Parathyroid adenoma (tissue), 2 donors: ENCODE data around the gene B9D1.
A peak's percentile ranks its signal among the peaks of the same experiment; 100 is the strongest.

ENCODE experiments used
- H2AFZ ChIP-seq: fragments of 300-600 bp; sonication (generic); one replicate; pipeline ENCODE4 v1.7.0; 2017; ENCODE audit warnings: antibody characterized with exemption, mild to moderate bottlenecking
- H3K27ac ChIP-seq: fragments of 300-600 bp; sonication (generic); one replicate; pipeline ENCODE4 v1.7.0; 2017
- H3K27me3 ChIP-seq: fragments of 300-600 bp; sonication (generic); one replicate; pipeline ENCODE4 v1.7.0; 2017; ENCODE audit warnings: low read length; ENCODE audit not compliant: control insufficient read depth, insufficient read depth
- H3K36me3 ChIP-seq: fragments of 300-600 bp; sonication (generic); one replicate; pipeline ENCODE4 v1.7.0; 2017; ENCODE audit warnings: low read length; ENCODE audit not compliant: control insufficient read depth, insufficient read depth
- H3K4me1 ChIP-seq: fragments of 300-600 bp; sonication (generic); one replicate; pipeline ENCODE4 v1.7.0; 2017; ENCODE audit warnings: control low read depth
- H3K4me2 ChIP-seq: fragments of 300-600 bp; sonication (generic); one replicate; pipeline ENCODE4 v1.7.0; 2017; ENCODE audit warnings: low read length
- H3K4me3 ChIP-seq: fragments of 300-600 bp; sonication (generic); one replicate; pipeline ENCODE4 v1.7.0; 2017; ENCODE audit warnings: low read depth, low read length
- H3K79me2 ChIP-seq: fragments of 300-600 bp; sonication (generic); one replicate; pipeline ENCODE4 v1.7.0; 2017; ENCODE audit warnings: control low read depth
- H3K9ac ChIP-seq: fragments of 300-600 bp; sonication (generic); one replicate; pipeline ENCODE4 v1.7.0; 2017; ENCODE audit warnings: mild to moderate bottlenecking
- H3K9me3 ChIP-seq: fragments of 300-600 bp; sonication (generic); one replicate; pipeline ENCODE4 v1.7.0; 2017; ENCODE audit warnings: low read length; ENCODE audit not compliant: control insufficient read depth
- TF ChIP-seq, protein P1 (sequence below): fragments of 300-600 bp; sonication (generic); IDR thresholded peaks from one replicate; pipeline ENCODE4 v1.7.0; 2017; ENCODE audit warnings: antibody characterized with exemption, mild to moderate bottlenecking
- donor health status: primary hyperparathyroidism.

B9D1 gene

DNA sequence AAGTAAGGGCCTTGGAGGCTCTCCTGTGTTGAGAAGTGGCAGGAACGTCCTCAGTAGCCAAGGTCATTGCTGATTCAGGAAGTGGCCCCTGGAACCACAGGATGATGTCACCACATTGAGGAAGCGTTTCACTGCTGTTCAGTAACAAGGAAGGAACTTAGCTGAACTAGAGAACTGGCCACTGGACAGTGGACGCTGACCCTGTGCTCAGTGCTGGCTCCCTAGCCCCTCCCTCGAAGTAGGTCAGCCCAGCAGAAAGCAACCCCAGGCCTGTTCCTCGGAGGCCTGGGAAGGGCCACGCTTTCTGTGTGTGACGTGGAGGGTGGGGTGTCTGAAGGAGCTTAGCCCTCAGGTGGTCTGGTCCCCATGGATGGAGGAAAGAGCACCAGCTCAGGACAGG lies 58.3 kb downstream of the B9D1 start:
- Histone ChIP-seq H3K27ac (peak overlapping the region; percentile 95), H3K4me3 (no peak overlapping the region), H3K36me3 (no peaks in the 10 kb centered on the region), H3K4me1 (peaks cover 55% of the 10 kb centered on the region), H3K4me2 (no peak overlapping the region), H3K27me3 (no peaks in the 10 kb centered on the region), H3K9ac (no peak overlapping the region), H2AFZ (peak overlapping the region; percentile 13), H3K9me3 (no peaks in the 10 kb centered on the region), H3K79me2 (peaks cover 28% of the 10 kb centered on the region)
- TF ChIP-seq, protein P1, sequence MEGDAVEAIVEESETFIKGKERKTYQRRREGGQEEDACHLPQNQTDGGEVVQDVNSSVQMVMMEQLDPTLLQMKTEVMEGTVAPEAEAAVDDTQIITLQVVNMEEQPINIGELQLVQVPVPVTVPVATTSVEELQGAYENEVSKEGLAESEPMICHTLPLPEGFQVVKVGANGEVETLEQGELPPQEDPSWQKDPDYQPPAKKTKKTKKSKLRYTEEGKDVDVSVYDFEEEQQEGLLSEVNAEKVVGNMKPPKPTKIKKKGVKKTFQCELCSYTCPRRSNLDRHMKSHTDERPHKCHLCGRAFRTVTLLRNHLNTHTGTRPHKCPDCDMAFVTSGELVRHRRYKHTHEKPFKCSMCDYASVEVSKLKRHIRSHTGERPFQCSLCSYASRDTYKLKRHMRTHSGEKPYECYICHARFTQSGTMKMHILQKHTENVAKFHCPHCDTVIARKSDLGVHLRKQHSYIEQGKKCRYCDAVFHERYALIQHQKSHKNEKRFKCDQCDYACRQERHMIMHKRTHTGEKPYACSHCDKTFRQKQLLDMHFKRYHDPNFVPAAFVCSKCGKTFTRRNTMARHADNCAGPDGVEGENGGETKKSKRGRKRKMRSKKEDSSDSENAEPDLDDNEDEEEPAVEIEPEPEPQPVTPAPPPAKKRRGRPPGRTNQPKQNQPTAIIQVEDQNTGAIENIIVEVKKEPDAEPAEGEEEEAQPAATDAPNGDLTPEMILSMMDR = no peak

DNA sequence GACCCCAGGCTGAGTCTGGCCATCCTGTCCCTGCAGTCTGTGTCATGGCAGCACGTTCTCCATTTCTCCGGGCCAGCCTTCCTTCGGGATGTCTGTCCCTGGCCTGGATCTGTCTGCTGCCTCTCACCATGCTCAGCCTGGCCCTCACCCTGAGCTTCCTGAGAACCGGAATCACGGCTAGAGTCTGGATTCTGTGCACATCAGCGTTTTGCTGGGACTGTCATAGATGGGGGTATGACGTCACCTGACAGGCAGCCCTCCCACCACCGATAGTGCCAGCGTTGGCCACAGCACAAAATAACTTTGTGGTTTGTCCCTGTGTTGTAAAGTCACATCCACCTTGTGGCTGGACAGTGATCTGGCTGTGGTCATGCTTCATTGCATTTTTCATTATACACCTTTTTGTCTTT lies 59.2 kb downstream of the B9D1 start:
- peak overlapping the region; percentile 13 for H3K9ac ChIP-seq
- peak overlapping the region; percentile 39 for H3K4me2 ChIP-seq
- no peaks in the 10 kb centered on the region for H3K9me3 ChIP-seq
- TF ChIP-seq, protein P1 = peak; percentile 35
- H3K4me3 ChIP-seq = no peak overlapping the region
- no peaks in the 10 kb centered on the region for H3K27me3 ChIP-seq
- H3K79me2 ChIP-seq = peaks cover 28% of the 10 kb centered on the region
- H2AFZ ChIP-seq = peak overlapping the region; percentile 63
- H3K4me1 ChIP-seq = peaks cover 58% of the 10 kb centered on the region
- H3K27ac ChIP-seq = peak overlapping the region; percentile 95
- no peaks in the 10 kb centered on the region for H3K36me3 ChIP-seq

DNA sequence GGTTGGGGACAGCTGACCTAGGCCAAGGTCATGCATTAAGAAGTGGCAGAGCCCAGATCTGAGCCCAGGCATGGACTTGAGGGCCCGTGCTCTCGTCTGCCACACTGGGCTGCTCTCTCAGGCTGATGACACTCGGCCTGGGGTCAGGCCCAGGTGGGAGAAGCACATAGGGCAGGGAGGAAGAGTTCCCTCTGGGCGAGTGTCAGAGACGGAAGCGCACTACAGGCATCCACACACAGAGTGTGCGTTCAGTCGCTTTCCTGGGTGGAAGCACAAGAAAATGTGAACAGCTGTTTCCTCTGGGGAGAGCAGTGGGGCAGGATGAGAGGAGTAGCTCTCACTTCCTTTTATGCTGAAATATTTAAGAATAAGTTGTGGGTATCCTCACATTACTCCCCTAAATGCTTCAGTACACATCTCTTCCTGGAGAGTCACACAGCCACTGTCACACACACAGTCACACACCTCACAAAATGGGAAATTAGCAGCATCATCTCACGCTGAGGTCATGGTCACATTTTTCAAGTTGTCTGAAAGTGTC lies 59.7 kb downstream of the B9D1 start:
- Histone ChIP-seq H3K9me3 (no peaks in the 10 kb centered on the region), H2AFZ (peak overlapping the region; percentile 63), H3K9ac (peak overlapping the region; percentile 13), H3K4me3 (no peak overlapping the region), H3K4me2 (peak overlapping the region; percentile 39), H3K36me3 (no peaks in the 10 kb centered on the region), H3K27ac (peak overlapping the region; percentile 95), H3K27me3 (no peaks in the 10 kb centered on the region), H3K79me2 (peaks cover 28% of the 10 kb centered on the region), H3K4me1 (peaks cover 58% of the 10 kb centered on the region)
- TF ChIP-seq, protein P1 = no peak

DNA sequence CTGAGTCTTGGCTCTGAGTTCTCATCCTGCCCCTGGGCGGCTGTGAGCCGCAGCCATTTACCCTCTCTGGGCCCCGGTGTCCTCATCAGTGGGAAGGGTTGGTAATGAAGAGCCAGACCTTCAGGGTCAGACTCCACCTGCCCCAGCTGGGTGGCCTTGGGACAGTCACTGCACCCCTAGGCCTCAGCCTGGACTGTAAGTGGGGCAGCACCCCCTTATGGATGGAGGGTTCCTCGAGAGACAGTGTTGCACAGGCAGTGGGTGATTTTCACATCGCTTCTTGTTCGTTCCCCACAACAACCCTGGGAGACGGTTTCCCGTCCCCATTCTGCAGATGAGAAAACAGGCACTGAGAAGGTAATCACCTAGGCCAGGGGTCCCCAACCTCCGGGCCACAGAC lies 60.5 kb downstream of the B9D1 start:
- H3K36me3 ChIP-seq = no peaks in the 10 kb centered on the region
- TF ChIP-seq, protein P1 = no peak
- no peaks in the 10 kb centered on the region for H3K27me3 ChIP-seq
- no peak overlapping the region for H3K9ac ChIP-seq
- H2AFZ ChIP-seq = no peak overlapping the region
- H3K4me1 ChIP-seq = peaks cover 64% of the 10 kb centered on the region
- no peak overlapping the region for H3K4me2 ChIP-seq
- H3K79me2 ChIP-seq = peaks cover 28% of the 10 kb centered on the region
- peak overlapping the region; percentile 95 for H3K27ac ChIP-seq
- H3K4me3 ChIP-seq = no peak overlapping the region
- H3K9me3 ChIP-seq = no peaks in the 10 kb centered on the region

DNA sequence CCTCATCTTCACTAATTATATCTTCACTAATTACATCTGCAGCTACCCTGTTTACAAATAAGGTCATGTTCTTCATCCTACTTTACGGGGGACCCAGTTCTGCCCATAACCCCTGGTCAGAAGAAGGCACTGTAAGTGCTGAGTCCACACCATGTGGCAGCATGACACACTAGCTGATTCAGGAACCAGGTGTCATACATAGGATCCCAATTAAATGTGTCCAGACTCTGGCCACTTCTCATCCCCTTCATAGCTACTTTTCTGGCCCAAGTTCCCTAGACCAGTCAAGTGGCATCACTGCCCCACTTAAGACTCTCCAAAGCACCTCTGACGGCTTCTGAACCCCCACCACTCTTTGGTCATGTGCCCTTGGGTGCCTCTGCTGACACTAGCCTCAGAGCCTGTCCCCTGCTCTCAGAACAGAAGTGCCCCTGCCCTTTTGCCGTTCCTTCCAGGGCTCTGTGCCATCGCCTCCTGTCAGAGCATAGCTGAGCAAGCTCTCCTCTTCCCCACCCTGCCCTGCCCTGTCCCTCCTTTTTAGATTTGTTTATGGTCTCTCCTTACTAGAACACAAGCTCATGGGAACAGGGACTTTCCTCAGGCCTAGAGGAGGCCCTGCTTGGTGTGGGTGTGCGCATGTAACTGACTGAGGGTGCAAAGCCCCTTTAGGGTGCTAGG lies 61.1 kb downstream of the B9D1 start:
- H3K36me3 ChIP-seq = no peaks in the 10 kb centered on the region
- no peak overlapping the region for H2AFZ ChIP-seq
- H3K4me2 ChIP-seq = no peak overlapping the region
- no peaks in the 10 kb centered on the region for H3K27me3 ChIP-seq
- H3K27ac ChIP-seq = peak overlapping the region; percentile 95
- H3K4me1 ChIP-seq = peaks cover 70% of the 10 kb centered on the region
- H3K9me3 ChIP-seq = no peaks in the 10 kb centered on the region
- H3K9ac ChIP-seq = no peak overlapping the region
- TF ChIP-seq, protein P1 = no peak
- peaks cover 32% of the 10 kb centered on the region for H3K79me2 ChIP-seq
- no peak overlapping the region for H3K4me3 ChIP-seq
